Hepatocyte (in vitro differentiated cells): ENCODE results near the gene IGF2. TPM values are rescaled to one million over a fixed set of nuclear protein-coding genes. Genes with fewer than 3 reads are reported as not detected.

Experiments
- DNase-seq: peaks from one replicate; pipeline ENCODE4 v3.0.0-alpha.2; 2016; ENCODE audit warnings: low spot score
- H2AFZ ChIP-seq: fragments of 200-600 bp; sonication (generic); 2 replicates; pipeline ENCODE4 v1.6.0; 2016; ENCODE audit warnings: antibody characterized with exemption, mild to moderate bottlenecking
- H3K27ac ChIP-seq: fragments of 200-600 bp; sonication (generic); 2 replicates; pipeline ENCODE4 v1.5.1; 2016; ENCODE audit warnings: mild to moderate bottlenecking
- H3K27me3 ChIP-seq: fragments of 200-600 bp; sonication (generic); 2 replicates; pipeline ENCODE4 v1.6.1; 2016
- H3K36me3 ChIP-seq: fragments of 200-600 bp; sonication (generic); replicated peaks from 2 replicates; pipeline ENCODE4 v1.5.1; 2016; ENCODE audit warnings: low read depth; ENCODE audit not compliant: insufficient read depth
- H3K4me1 ChIP-seq: fragments of 200-600 bp; sonication (generic); 2 replicates; pipeline ENCODE4 v1.5.1; 2016; ENCODE audit warnings: mild to moderate bottlenecking, moderate library complexity; ENCODE audit not compliant: insufficient read depth
- H3K4me2 ChIP-seq: fragments of 200-600 bp; sonication (generic); 2 replicates; pipeline ENCODE4 v1.6.0; 2016
- H3K4me3 ChIP-seq: fragments of 200-600 bp; sonication (generic); 2 replicates; pipeline ENCODE4 v1.5.1; 2016; ENCODE audit warnings: mild to moderate bottlenecking
- H3K79me2 ChIP-seq: fragments of 200-600 bp; sonication (generic); 2 replicates; pipeline ENCODE4 v1.6.0; 2017; ENCODE audit warnings: mild to moderate bottlenecking
- H3K9me2 ChIP-seq: fragments of 200-600 bp; sonication (generic); replicated peaks from 2 replicates; pipeline ENCODE4 v1.6.0; 2017; ENCODE audit warnings: mild to moderate bottlenecking; ENCODE audit not compliant: insufficient read depth
- H3K9me3 ChIP-seq: fragments of 200-600 bp; sonication (generic); 2 replicates; pipeline ENCODE4 v1.5.1; 2016; ENCODE audit warnings: low read depth, mild to moderate bottlenecking
- H4K20me1 ChIP-seq: fragments of 200-600 bp; sonication (generic); 2 replicates; pipeline ENCODE4 v1.6.0; 2016; ENCODE audit warnings: mild to moderate bottlenecking; ENCODE audit not compliant: insufficient read depth, poor library complexity, severe bottlenecking
- CTCF ChIP-seq: fragments of 200-600 bp; sonication (generic); IDR thresholded peaks from 2 replicates; pipeline ENCODE4 v1.5.1; 2016; ENCODE audit warnings: antibody characterized with exemption, mild to moderate bottlenecking; ENCODE audit not compliant: poor library complexity
- EZH2 ChIP-seq: fragments of 200-600 bp; sonication (generic); IDR thresholded peaks from 2 replicates; pipeline ENCODE4 v1.6.1; 2016; ENCODE audit warnings: antibody characterized with exemption, mild to moderate bottlenecking, borderline replicate concordance
- EZH2phosphoT487 ChIP-seq: fragments of 200-600 bp; sonication (generic); IDR thresholded peaks from one replicate; pipeline ENCODE4 v1.6.1; 2018; ENCODE audit warnings: antibody characterized with exemption, mild to moderate bottlenecking, low read depth, moderate library complexity; ENCODE audit not compliant: unreplicated experiment, severe bottlenecking
- WGBS: methylation state at CpG from one replicate; pipeline ENCODE4 v1.1.6; 2016; ENCODE audit warnings: low lambda C conversion rate; ENCODE audit errors: missing lambda C conversion rate; 5-methylcytosine and 5-hydroxymethylcytosine counted together
- polyA plus RNA-seq: library from polyadenylated mRNA; unstranded; fragments of >200 nt; fragmentation: Nextera tagmentation; extraction: Ambion mirVana; gene quantifications from 2 replicates; pipeline ENCODE4 v1.2.1, GENCODE V29; 2016
- total RNA-seq: library from RNA; depleted of rRNA; stranded (reverse); fragments of >200 nt; gene quantifications from 2 replicates; pipeline ENCODE4 v1.2.3, GENCODE V29; 2014

Gene IGF2
- total and polyA plus RNA-seq, 2 experiments from 2014 or later: 1,507 to 2,911 TPM

GRCh38 chr11:2107521-2107920 lies 31.7 kb downstream of the IGF2 start:
- H3K27ac ChIP-seq: no peak overlapping the region
- no peaks in the 10 kb centered on the region for H3K9me2 ChIP-seq
- 92% methylated on average over 4 of the region's 4 CpGs for WGBS
- peaks cover 9% of the 10 kb centered on the region for H3K4me1 ChIP-seq
- H3K4me2 ChIP-seq: no peak overlapping the region
- TF ChIP-seq EZH2phosphoT487: no peak
- no peaks in the 10 kb centered on the region for H3K79me2 ChIP-seq
- H4K20me1 ChIP-seq: no peaks in the 10 kb centered on the region
- H3K36me3 ChIP-seq: no peaks in the 10 kb centered on the region
- no peaks in the 10 kb centered on the region for H3K9me3 ChIP-seq
- H3K27me3 ChIP-seq: no peaks in the 10 kb centered on the region
- no peak for DNase-seq
- no peak overlapping the region for H3K4me3 ChIP-seq
- no peak overlapping the region for H2AFZ ChIP-seq

GRCh38 chr11:2106583-2107209 lies 32.5 kb downstream of the IGF2 start:
- Histone ChIP-seq H3K27me3 (no peaks in the 10 kb centered on the region), H3K9me3 (no peaks in the 10 kb centered on the region), H4K20me1 (no peaks in the 10 kb centered on the region), H3K79me2 (no peaks in the 10 kb centered on the region), H3K9me2 (no peaks in the 10 kb centered on the region), H3K4me1 (peaks cover 10% of the 10 kb centered on the region), H3K4me2 (no peak overlapping the region), H3K4me3 (no peak overlapping the region), H2AFZ (no peak overlapping the region), H3K27ac (no peak overlapping the region), H3K36me3 (no peaks in the 10 kb centered on the region)
- DNase-seq: no peak
- 100% methylated on average over 1 of the region's 1 CpG for WGBS
- TF ChIP-seq CTCF (no peak), EZH2 (no peak), EZH2phosphoT487 (no peak)

GRCh38 chr11:2105511-2105910 lies 33.7 kb downstream of the IGF2 start:
- H3K9me2 ChIP-seq: no peaks in the 10 kb centered on the region
- no peak overlapping the region for H3K27ac ChIP-seq
- peaks cover 10% of the 10 kb centered on the region for H3K4me1 ChIP-seq
- no peaks in the 10 kb centered on the region for H3K27me3 ChIP-seq
- no peaks in the 10 kb centered on the region for H3K79me2 ChIP-seq
- DNase-seq: no peak
- no peak overlapping the region for H3K4me2 ChIP-seq
- 97% methylated on average over 7 of the region's 7 CpGs for WGBS
- H3K9me3 ChIP-seq: no peaks in the 10 kb centered on the region
- TF ChIP-seq EZH2: no peak
- TF ChIP-seq CTCF: no peak
- no peak for TF ChIP-seq EZH2phosphoT487
- H3K4me3 ChIP-seq: no peak overlapping the region
- no peak overlapping the region for H2AFZ ChIP-seq
- H4K20me1 ChIP-seq: no peaks in the 10 kb centered on the region
- no peaks in the 10 kb centered on the region for H3K36me3 ChIP-seq

GRCh38 chr11:2104524-2105440 lies 34.4 kb downstream of the IGF2 start:
- Histone ChIP-seq H4K20me1 (no peaks in the 10 kb centered on the region), H3K4me3 (no peak overlapping the region), H3K4me2 (no peak overlapping the region), H3K9me3 (no peaks in the 10 kb centered on the region), H3K27ac (no peak overlapping the region), H3K4me1 (peaks cover 14% of the 10 kb centered on the region), H2AFZ (no peak overlapping the region), H3K9me2 (no peaks in the 10 kb centered on the region), H3K27me3 (no peaks in the 10 kb centered on the region), H3K36me3 (no peaks in the 10 kb centered on the region), H3K79me2 (no peaks in the 10 kb centered on the region)
- TF ChIP-seq CTCF: no peak
- no peak for TF ChIP-seq EZH2
- no peak for TF ChIP-seq EZH2phosphoT487
- no peak for DNase-seq
- 84% methylated on average over 18 of the region's 18 CpGs for WGBS
